Activated naive CD4-positive, alpha-beta T cell treated with anti-CD3 and anti-CD28 coated beads, Interleukin-2, amount 50 U/mL, for 72 hours (primary cell): ENCODE results near the gene TBCK. TPM values are rescaled to one million over a fixed set of nuclear protein-coding genes. Genes with fewer than 3 reads are reported as not detected.
"Not testable (repeated sequence)": the region's sequence is repeated elsewhere in the genome, so short reads cannot be mapped to it uniquely, and the experiment has no call there.

Source experiments
- ATAC-seq, 2 donors: fragments of 150-1000 bp; cut with Tn5 transposase; 2 replicates each; pipeline ENCODE4 v1.10.0; 2021; ENCODE audit warnings: mild to moderate bottlenecking in 2 of 2, moderate library complexity in 2 of 2
- DNase-seq, 2 donors: peaks; one replicate each; pipeline ENCODE4 v3.0.0; 2021 to 2022; ENCODE audit warnings: low spot score in 2 of 2
- H3K27ac Mint-ChIP-seq, 2 donors: one replicate each; pipeline ENCODE4 v1.8.0; 2022; ENCODE audit warnings: mild to moderate bottlenecking in 2 of 2, mixed read lengths in 2 of 2
- H3K36me3 Mint-ChIP-seq, 2 donors: one replicate each; pipeline ENCODE4 v1.8.0; 2022; ENCODE audit warnings: mixed read lengths in 2 of 2
- H3K9me3 Mint-ChIP-seq, 2 donors: one replicate each; pipeline ENCODE4 v1.8.0; 2022; ENCODE audit warnings: mixed read lengths in 2 of 2
- total RNA-seq, 2 donors: library from RNA; stranded (reverse); gene quantifications; one replicate each; pipeline ENCODE4 v1.2.3, GENCODE V29; 2022

The TBCK gene
- total RNA-seq, 2 donors from 2014 or later: 17.6 to 45.9 TPM

DNA sequence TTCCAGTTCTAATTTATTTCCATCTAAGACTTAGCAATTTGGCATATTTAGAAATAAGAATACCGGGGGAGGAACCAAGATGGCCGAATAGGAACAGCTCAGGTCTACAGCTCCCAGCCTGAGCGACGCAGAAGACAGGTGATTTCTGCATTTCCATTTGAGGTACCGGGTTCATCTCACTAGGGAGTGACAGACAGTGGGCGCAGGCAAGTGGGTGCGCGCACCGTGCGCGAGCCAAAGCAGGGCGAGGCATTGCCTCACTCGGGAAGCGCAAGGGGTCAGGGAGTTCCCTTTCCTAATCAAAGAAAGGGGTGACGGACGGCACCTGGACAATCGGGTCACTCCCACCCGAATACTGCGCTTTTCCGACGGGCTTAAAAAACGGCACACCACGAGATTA lies 102.7 kb downstream of the TBCK start:
- H3K36me3 Mint-ChIP-seq, H3K27ac Mint-ChIP-seq, H3K9me3 Mint-ChIP-seq, ATAC-seq, DNase-seq: not testable (repeated sequence)

DNA sequence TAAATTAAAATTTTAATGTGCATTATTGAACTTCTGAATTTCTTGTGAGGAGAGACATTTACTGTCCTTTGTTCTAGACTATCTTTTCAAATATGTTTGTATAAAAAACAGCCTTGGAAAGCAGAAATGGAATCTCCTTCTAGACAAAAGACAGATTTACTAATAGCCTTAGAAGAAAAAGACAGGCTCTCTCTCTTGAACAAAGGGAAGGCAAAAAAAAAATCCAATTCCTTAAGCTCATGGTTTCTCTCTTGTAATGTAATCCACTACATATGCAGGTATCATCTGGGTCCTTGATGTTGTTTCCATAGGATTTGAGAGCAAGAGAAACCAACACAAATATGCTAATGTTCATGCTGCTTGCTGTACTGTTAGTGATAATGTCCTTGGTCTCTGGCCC lies 106.0 kb downstream of the TBCK start:
- no peak for DNase-seq
- H3K9me3 Mint-ChIP-seq: no peaks in the 10 kb centered on the region
- H3K36me3 Mint-ChIP-seq: no peaks in the 10 kb centered on the region
- no peak for ATAC-seq
- H3K27ac Mint-ChIP-seq: no peak overlapping the region

DNA sequence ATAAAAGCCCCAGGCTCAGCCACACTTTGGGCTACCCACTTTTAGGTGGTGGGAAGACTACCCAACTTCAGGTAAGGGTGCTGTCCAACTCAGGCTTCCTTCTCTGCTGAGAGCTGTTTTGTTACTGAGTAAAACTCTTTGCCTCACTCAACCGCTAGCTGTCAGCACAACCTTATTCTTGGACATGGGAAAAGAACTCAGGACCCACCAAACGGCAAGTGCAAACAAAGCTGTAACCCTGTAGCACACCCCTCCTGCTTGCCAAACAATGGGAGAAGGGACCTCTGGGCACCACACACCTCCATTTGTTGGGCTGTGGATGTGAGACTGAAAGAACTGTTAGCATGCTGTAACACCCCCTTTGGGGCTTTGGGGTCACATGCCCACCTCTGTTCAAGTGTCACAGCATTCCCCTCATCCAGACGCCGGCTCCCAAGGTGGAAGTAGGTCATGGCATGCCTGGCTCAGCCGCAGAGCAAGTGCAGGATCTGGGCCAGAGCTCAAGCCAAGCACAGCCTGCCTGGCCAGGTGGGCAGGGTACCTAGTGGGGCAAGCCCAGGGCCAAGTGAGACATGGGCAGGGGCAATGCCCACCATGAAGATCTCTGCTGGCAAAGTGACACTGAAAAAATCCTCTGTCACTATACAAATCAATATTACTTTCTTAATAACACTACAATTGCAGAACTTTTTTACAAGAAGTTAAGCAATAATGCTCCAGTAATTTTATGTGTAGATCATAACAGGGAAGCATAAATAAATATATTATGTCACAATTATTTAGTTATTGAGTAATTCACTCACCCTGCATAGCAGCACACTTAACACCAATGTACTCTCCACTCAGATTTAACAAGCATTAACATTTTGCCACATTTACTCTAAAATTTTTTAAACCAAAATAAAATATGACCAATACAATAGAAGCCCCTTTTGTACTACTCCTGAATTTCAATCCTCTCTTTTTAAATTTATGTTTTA lies 107.2 kb downstream of the TBCK start:
- Mint-ChIP-seq H3K36me3 (no peaks in the 10 kb centered on the region), H3K9me3 (no peaks in the 10 kb centered on the region), H3K27ac (no peak overlapping the region)
- no peak for DNase-seq
- ATAC-seq: no peak

DNA sequence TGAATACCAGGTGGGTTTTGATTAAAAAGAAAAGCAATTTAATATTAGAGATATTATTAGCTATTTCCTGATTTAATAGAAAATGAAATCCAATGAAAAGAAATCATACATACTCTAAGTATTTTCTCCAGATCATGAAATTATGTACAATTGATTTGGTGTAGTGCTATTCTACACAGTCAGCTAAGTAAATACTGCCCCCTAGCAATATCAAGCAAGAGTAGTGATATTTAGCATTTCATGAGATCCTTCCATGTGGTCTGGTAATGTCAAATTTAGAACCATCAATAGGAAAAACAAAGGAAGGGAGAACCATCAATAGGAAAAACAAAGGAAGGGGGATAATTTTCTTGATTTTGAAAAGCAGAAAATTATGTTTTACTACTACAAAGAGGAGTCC lies 114.6 kb downstream of the TBCK start:
- ATAC-seq (no peak), DNase-seq (no peak)
- no peaks in the 10 kb centered on the region for H3K9me3 Mint-ChIP-seq
- H3K27ac Mint-ChIP-seq: no peak overlapping the region
- no peaks in the 10 kb centered on the region for H3K36me3 Mint-ChIP-seq

DNA sequence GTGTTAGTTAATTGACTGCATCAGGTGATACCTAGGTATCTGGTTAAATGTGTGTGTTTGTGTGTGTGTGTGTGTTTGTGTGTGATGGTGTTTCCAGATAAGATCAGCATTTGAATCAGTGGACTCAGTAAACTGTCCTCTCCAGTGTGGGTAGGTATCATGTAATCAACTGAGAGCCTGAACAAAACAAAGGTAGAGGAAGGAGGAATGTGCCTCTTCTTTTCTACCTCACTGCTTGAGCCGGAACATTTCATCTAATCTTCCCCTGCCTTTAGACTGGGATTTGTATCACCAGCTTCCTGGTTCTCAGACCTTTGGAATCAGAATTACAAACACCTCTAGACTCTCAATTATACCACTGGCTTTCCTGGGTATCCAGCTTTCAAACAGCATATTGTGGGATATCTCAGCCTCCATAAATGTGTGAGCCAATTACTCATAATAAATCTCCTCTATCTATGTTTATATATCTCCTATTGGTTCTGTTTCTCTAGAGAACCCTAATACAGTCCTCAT lies 120.5 kb downstream of the TBCK start:
- no peak for ATAC-seq
- Mint-ChIP-seq H3K9me3 (no peaks in the 10 kb centered on the region), H3K36me3 (peaks cover 8 to 14% of the 10 kb centered on the region in 2 donors), H3K27ac (no peak overlapping the region)
- DNase-seq: no peak

DNA sequence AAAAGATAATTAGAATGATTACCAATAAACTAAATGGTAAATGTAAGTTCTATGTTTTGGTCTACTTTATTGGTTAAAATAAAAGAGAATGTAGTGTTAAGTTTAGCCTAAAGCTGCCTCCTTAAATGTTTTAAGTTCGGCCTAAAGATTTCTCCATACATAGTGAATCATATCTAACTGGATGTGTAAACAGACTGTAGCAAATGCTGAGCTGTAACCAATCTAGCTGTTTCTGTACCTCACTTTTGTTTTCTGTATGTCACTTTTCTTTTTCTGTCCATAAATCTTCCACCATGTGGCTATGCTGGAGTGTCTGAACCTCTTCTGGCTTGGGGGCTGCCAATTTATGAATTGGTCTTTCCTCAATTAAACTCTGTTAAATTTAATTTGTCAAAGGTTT lies 121.2 kb downstream of the TBCK start:
- Mint-ChIP-seq H3K36me3 (peaks cover 8 to 16% of the 10 kb centered on the region in 2 donors), H3K27ac (no peak overlapping the region), H3K9me3 (no peaks in the 10 kb centered on the region)
- no peak for DNase-seq
- no peak for ATAC-seq

DNA sequence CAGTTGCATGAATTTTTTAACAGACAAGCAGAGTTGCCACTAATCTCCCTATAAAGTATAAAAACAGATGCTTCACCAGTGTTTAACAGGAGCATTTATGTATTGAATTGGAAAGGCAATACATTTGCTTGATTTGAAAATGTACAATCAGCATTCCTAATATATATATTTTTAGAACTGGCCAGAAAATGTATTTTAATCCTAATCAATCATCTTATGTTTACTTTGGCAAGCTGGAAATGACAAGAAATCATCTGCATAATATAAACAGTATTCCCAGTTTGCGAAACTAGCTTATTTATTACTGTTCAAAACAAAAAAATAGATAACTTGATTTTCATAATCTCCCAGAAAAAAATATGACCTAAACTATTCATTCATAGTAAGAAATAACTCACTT lies 123.9 kb downstream of the TBCK start:
- Mint-ChIP-seq H3K36me3 (peaks cover 12 to 32% of the 10 kb centered on the region in 2 donors), H3K27ac (no peak overlapping the region), H3K9me3 (no peaks in the 10 kb centered on the region)
- DNase-seq: no peak
- ATAC-seq: no peak

DNA sequence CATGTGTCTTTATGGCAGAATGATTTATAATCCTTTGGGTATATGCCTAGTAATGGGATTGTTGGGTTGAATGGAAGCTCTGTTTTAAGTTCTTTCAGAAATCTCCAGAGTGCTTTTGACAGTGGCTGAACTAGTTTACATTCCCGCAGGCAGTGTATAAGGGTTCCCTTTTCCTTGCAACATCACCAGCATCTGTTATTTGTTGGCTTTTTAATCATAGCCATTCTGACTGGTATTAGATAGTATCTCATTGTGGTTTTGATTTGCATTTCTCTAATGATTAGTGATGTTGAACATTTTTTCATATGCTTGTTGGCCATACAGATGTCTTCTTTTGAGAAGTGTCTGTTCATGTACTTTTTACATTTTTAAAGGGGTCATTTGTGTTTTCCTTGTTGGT lies 129.8 kb downstream of the TBCK start:
- Mint-ChIP-seq H3K36me3 (peaks cover 37 to 54% of the 10 kb centered on the region in 2 donors), H3K27ac (no peak overlapping the region), H3K9me3 (peaks cover 9% of the 10 kb centered on the region in 2 donors)
- ATAC-seq: no peak
- no peak for DNase-seq

DNA sequence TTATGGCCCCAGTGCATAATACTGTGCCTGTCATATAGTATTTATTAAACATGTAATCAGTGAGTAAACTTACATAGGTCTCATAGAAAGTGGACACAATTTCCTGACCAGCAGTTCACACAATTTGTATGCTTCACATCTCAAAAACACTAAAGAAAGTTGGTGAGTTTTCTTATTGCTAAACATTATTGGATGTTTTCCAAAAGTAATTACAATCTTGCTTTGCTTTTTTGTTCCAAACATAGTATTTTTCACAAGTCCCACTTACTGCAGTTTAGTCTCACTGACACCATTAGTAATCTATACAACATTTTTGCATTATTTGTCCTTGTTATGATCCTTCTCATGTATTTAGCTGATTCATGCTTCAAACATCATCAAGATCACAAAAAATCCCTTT lies 132.5 kb downstream of the TBCK start:
- Mint-ChIP-seq H3K9me3 (peaks cover 13 to 18% of the 10 kb centered on the region in 2 donors), H3K27ac (no peak overlapping the region), H3K36me3 (peaks cover 38 to 58% of the 10 kb centered on the region in 2 donors)
- DNase-seq: no peak
- ATAC-seq: no peak

DNA sequence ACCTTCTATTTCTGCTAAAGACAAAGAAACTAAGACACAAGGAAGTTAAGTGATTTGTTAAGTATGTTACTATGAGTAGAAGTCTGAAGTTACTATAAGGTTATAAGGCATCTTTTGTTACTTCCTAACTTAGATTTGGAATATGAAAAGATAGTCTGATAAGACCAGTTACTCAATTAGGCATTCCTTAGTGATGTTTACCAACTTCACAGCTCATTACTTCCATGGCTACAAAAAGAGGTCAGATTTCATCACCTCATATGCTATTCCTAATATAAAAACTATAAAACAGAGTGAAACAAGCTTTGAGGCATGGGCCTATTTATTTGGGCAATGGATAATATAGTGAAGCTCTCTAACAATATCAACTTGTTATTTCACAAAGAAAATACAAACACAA lies 143.1 kb downstream of the TBCK start:
- DNase-seq (no peak), ATAC-seq (no peak)
- no peaks in the 10 kb centered on the region for H3K36me3 Mint-ChIP-seq
- no peak overlapping the region for H3K27ac Mint-ChIP-seq
- H3K9me3 Mint-ChIP-seq: no peaks in the 10 kb centered on the region

DNA sequence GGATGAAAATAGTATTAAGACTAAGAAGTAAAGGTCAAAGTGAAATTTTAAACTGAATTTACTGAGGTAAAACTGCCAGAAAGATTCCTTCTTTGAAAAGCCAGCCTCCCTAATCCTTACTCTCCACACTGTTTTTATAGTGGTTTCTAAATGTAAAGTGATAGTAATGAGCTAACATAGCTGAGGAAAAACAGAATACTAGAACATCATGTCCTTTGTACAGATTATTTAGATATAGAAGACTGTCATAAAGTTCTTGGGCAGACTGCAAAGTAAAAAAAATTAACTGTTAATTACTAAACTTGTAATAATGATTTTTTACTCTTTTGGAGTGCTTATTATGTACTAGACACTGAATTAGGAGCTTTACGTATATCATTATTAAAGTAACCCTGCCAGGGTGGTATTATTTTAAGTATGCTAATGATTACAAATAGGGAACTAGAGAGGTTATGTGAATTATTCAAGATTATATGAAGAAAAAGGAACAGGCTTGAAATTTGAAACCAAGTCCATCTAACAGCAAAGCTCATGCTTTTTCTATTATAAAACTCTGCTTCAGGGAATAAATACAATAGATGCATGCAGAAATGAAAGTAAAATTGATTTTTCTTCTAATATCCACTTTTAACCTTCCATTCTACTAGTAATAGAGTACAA lies 150.5 kb downstream of the TBCK start:
- DNase-seq (no peak), ATAC-seq (no peak)
- peaks cover 13 to 20% of the 10 kb centered on the region in 2 donors for H3K36me3 Mint-ChIP-seq
- H3K9me3 Mint-ChIP-seq: peaks cover 3 to 7% of the 10 kb centered on the region in 2 donors
- H3K27ac Mint-ChIP-seq: no peak overlapping the region

DNA sequence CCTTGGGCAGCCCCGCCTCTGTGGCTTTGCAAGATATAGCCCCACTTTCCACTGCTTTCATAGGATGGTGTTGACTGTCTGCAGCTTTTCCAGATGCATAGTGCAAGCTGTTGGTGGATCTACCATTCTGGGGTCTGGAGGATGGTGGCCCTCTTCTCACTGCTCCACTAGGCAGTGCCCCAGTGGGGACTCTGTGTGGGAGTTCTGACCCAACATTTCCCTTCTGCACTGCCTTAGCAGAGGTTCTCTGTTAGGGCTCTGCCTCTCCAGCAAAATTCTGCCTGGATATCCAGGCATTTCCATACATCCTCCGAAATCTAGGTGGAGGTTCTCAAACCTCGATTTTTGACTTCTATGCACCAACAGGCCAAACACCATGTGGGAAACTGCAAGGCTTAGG lies 153.7 kb downstream of the TBCK start:
- no peak overlapping the region for H3K27ac Mint-ChIP-seq
- DNase-seq (no peak), ATAC-seq (no peak)
- H3K9me3 Mint-ChIP-seq: peaks cover 3 to 7% of the 10 kb centered on the region in 2 donors
- peaks cover 36 to 37% of the 10 kb centered on the region in 2 donors for H3K36me3 Mint-ChIP-seq

DNA sequence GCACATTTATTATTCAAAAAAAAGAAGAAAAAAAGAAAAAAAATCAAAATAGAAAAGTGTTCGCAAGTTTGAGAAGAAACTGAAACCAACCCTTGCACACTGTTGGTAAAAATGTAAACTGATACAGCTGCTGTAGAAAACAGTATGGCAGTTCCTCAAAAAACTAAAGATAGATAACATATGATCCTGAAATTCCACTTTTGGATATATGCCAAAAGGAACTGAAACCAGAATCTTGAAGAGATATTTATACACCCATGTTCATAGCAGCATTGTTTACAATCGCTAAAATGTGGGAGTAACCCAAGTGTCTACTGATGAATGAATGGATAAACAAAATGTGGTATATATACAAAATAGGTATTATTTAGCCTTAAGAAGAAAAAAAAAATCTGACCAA lies 155.4 kb downstream of the TBCK start:
- ATAC-seq (no peak), DNase-seq (no peak)
- Mint-ChIP-seq H3K36me3 (peaks cover 50 to 53% of the 10 kb centered on the region in 2 donors), H3K9me3 (peaks cover 7 to 17% of the 10 kb centered on the region in 2 donors), H3K27ac (no peak overlapping the region)

DNA sequence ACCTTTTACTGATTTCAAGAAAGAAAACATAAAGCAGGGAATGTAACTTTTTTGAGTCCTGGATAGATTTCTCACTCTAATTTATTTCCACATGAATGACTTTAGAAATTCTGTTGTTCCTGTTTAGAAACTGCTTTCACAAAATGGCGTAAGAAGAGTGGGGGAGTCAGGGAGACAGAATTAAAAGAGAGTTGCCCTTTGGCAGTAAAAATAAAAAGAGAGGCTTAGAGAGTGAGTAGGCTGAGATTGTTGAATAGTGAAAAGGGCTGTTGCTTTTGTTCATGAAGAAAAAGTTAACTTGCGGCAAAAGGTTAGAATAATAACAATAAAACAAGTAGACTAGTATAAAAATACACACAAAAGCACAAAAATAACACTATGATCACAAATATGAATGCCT lies 166.1 kb downstream of the TBCK start:
- Mint-ChIP-seq H3K36me3 (peaks cover 52 to 67% of the 10 kb centered on the region in 2 donors), H3K9me3 (peaks cover 41% of the 10 kb centered on the region in 2 donors), H3K27ac (no peak overlapping the region)
- ATAC-seq: no peak
- no peak for DNase-seq

DNA sequence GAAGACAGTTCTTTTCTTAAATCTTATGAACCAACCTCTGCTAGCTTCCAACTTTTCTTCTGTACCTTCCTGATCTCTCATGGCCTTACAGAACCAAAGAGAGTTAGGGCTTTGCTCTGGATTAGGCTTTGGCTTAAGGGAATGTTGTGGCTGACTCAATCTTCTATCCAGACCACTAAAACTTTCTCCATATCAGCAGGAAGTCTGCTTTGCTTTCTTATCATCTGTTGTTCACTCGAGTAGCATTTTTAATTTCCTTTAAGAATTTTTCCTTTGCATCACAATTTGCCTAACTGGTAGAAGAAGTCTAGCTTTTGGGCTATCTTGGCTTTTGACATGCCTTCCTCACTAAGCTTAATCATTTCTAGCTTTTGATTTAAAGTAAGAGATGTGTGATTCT lies 167.0 kb downstream of the TBCK start:
- no peak overlapping the region for H3K27ac Mint-ChIP-seq
- ATAC-seq (no peak), DNase-seq (no peak)
- H3K9me3 Mint-ChIP-seq: peaks cover 36 to 40% of the 10 kb centered on the region in 2 donors
- peaks cover 47 to 60% of the 10 kb centered on the region in 2 donors for H3K36me3 Mint-ChIP-seq

DNA sequence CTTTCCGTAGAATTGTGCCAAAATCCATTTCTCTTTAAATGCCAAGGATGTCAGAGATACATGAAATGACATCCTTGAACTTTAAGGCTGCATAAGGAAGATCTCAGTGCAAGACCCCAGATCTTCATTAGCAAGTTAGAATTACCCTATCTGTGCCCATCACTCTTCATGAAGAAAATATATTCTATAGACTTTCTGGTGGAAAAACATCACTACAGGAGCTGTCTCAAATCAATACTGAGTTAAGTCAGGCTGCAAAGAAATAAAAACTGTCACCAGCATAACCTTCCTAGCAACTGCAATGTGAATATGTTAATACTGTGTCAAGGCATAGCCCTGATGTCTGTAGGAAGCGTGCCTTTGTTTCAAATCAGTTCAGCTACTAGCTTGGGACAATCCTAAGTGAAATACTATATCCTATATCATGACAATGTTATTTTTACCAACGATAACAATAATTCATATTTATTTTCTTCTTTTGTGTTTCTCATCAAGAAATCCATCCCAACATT lies 173.3 kb downstream of the TBCK start:
- Mint-ChIP-seq H3K9me3 (peaks cover 7 to 9% of the 10 kb centered on the region in 2 donors), H3K36me3 (peaks cover 18 to 19% of the 10 kb centered on the region in 2 donors), H3K27ac (no peak overlapping the region)
- ATAC-seq (no peak), DNase-seq (no peak)

DNA sequence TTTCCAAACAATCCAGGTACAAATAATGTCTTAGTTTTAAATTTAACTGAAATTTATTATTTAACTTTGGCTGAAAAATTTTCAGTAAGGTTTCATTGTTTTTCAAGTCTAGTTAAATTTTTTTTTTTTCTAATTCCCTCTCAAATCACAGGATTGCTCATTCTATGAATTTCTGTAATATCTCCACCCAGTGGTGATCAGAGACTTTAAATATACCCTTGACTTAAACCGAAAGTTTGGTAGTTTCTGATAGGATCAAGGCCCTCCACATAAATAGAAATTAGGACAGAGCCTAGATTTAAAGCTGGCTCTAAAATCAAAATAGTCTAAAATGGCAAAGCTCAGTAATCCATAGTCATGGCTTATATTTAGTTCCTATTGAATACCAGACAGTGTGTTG lies 175.4 kb downstream of the TBCK start:
- no peak for ATAC-seq
- no peak overlapping the region for H3K27ac Mint-ChIP-seq
- no peaks in the 10 kb centered on the region for H3K9me3 Mint-ChIP-seq
- DNase-seq: no peak
- peaks cover 1 to 2% of the 10 kb centered on the region in 2 donors for H3K36me3 Mint-ChIP-seq
